Breast epithelium (tissue), 3 donors: Measurements from ENCODE around the gene GMCL1.
"Not testable (repeated sequence)": the region's sequence is repeated elsewhere in the genome, so short reads cannot be mapped to it uniquely, and the experiment has no call there.

ENCODE experiments used
- POLR2A ChIP-seq: fragments of 450-650 bp; IDR thresholded peaks from one replicate; pipeline ENCODE4 v1.6.1; 2016; ENCODE audit warnings: antibody characterized with exemption, mild to moderate bottlenecking, moderate library complexity
- POLR2AphosphoS5 ChIP-seq, 3 donors: sonication (generic); formaldehyde crosslinking; IDR thresholded peaks; one replicate each; pipeline ENCODE4 v1.6.1; 2017; ENCODE audit warnings: antibody characterized with exemption in 3 of 3
- TF ChIP-seq, protein P1 (sequence below), 3 donors: fragments of 450-650 bp; IDR thresholded peaks; one replicate each; pipeline ENCODE4 v1.5.1; 2016 to 2017; ENCODE audit warnings: antibody characterized with exemption in 3 of 3, mild to moderate bottlenecking in 3 of 3, moderate library complexity in 3 of 3

DNA sequence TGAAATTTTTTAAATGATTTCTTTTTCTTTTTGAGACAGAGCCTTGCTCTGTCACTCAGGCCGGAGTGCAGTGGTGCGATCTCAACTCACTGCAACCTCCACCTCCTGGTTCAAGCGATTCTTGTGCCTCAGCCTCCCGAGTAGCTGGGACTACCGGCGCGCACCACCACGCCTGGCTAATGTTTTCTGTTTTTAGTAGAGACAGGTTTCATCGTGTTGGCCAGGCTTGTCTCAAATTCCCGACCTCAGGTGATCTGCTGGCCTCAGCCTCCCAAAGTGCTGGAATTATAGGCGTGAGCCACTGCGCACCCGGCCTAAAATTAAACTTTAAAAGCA lies 1.4 kb downstream of the GMCL1 start:
- TF ChIP-seq, protein P1, sequence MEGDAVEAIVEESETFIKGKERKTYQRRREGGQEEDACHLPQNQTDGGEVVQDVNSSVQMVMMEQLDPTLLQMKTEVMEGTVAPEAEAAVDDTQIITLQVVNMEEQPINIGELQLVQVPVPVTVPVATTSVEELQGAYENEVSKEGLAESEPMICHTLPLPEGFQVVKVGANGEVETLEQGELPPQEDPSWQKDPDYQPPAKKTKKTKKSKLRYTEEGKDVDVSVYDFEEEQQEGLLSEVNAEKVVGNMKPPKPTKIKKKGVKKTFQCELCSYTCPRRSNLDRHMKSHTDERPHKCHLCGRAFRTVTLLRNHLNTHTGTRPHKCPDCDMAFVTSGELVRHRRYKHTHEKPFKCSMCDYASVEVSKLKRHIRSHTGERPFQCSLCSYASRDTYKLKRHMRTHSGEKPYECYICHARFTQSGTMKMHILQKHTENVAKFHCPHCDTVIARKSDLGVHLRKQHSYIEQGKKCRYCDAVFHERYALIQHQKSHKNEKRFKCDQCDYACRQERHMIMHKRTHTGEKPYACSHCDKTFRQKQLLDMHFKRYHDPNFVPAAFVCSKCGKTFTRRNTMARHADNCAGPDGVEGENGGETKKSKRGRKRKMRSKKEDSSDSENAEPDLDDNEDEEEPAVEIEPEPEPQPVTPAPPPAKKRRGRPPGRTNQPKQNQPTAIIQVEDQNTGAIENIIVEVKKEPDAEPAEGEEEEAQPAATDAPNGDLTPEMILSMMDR (IDR thresholded peaks at IDR 0.05): not testable (repeated sequence)
- not testable (repeated sequence) for TF ChIP-seq POLR2AphosphoS5 (IDR thresholded peaks at IDR 0.05); POLR2A
